ENCODE data around the gene TUFT1. TPM values are rescaled to one million over a fixed set of nuclear protein-coding genes. Genes with fewer than 3 reads are reported as not detected.

The TUFT1 gene
- total RNA-seq, 1 donor from 2014 or later, result 3.6 TPM

DNA sequence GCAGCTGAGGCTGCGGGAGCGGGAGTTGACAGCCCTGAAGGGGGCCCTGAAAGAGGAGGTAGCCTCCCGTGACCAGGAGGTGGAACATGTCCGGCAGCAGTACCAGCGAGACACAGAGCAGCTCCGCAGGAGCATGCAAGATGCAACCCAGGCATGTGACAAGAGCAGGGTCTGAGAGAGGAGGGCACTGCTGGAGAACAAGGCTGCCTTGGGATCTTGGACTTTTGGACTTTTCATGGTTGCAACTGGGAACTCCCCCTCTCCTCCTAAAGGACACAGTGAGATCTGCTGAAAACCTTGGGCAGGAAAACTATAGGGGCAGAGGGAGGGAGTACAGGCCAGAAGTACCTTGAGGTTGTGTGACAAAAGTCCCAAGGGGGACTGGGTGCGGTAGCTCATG, 15.4 kb upstream of the TUFT1 start:
- Histone ChIP-seq H3K27ac (replicated peaks) (no peak overlapping the region), H3K27me3 (ENCODE audit: low read depth) (no peaks in the 10 kb centered on the region), H3K36me3 (no peaks in the 10 kb centered on the region), H3K4me3 (no peak overlapping the region), H3K4me1 (no peaks in the 10 kb centered on the region), H3K9me3 (replicated peaks) (no peaks in the 10 kb centered on the region)
- TF ChIP-seq, protein P1, sequence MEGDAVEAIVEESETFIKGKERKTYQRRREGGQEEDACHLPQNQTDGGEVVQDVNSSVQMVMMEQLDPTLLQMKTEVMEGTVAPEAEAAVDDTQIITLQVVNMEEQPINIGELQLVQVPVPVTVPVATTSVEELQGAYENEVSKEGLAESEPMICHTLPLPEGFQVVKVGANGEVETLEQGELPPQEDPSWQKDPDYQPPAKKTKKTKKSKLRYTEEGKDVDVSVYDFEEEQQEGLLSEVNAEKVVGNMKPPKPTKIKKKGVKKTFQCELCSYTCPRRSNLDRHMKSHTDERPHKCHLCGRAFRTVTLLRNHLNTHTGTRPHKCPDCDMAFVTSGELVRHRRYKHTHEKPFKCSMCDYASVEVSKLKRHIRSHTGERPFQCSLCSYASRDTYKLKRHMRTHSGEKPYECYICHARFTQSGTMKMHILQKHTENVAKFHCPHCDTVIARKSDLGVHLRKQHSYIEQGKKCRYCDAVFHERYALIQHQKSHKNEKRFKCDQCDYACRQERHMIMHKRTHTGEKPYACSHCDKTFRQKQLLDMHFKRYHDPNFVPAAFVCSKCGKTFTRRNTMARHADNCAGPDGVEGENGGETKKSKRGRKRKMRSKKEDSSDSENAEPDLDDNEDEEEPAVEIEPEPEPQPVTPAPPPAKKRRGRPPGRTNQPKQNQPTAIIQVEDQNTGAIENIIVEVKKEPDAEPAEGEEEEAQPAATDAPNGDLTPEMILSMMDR (IDR thresholded peaks at IDR 0.05; ENCODE audit: borderline replicate concordance), result no peak
- no peak for DNase-seq
- intact Hi-C loops (cut with micrococcal nuclease), result no loop called here

DNA sequence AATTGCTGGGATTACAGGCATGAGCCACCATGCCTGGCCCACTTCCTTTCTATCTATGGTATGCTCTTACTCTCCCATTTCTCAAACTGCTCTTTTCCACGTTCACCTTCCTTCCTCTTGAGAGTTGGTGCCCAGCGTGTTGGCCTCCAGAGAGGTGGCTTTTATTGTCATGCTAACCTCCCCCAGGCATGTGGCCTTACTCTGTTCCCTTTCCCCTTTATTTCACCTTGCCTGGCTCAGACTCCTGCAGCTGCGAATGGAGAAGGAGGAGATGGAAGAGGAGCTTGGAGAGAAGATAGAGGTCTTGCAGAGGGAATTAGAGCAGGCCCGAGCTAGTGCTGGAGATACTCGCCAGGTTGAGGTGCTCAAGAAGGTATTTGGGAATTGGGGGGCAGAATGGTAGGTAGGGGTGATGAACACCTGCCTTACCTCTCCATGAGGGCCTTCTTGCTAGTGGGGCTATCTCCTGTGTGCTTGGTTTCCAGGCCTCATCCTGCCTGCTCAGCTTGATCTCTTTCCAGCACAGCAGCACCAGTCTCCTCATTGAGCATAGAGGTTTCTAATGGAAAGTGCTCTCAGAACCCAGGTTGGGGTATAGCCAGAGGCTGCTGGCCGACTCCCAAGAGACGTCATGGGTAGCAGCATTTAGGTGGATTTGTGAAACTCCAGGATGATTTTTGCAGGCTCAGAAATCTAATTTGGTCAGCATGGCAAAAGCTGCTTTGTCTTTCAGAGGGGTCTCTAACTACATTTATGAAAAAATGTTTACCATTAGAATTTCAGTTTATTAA, 13.2 kb upstream of the TUFT1 start:
- DNase-seq, result no peak
- H3K4me1 ChIP-seq, result no peaks in the 10 kb centered on the region
- no peak overlapping the region for H3K27ac ChIP-seq (replicated peaks)
- H3K4me3 ChIP-seq, result no peak overlapping the region
- TF ChIP-seq, protein P1 (IDR thresholded peaks at IDR 0.05; ENCODE audit: borderline replicate concordance), result no peak
- H3K9me3 ChIP-seq (replicated peaks), result no peaks in the 10 kb centered on the region
- H3K27me3 ChIP-seq (ENCODE audit: low read depth), result no peaks in the 10 kb centered on the region
- intact Hi-C loops (cut with micrococcal nuclease), result no loop called here
- no peaks in the 10 kb centered on the region for H3K36me3 ChIP-seq

DNA sequence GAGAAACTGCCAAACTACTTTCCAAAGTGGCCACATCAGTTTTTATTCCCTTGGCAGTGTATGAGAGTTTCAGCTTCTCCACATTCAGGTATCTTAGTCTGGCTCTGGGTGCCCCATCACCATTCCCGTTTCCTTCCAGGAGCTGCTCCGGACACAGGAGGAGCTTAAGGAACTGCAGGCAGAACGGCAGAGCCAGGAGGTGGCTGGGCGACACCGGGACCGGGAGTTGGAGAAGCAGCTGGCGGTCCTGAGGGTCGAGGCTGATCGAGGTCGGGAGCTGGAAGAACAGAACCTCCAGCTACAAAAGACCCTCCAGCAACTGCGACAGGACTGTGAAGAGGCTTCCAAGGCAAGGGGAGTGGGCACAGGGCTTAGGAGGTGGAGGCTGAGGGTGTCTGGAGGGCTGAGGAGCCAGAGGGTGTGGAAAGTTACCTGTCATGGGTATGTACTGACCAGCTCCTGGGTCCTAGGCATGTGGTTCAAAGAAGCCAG, 10.9 kb upstream of the TUFT1 start:
- Histone ChIP-seq H3K36me3 (no peaks in the 10 kb centered on the region), H3K4me1 (no peaks in the 10 kb centered on the region), H3K9me3 (replicated peaks) (no peaks in the 10 kb centered on the region), H3K27me3 (ENCODE audit: low read depth) (no peaks in the 10 kb centered on the region), H3K4me3 (no peak overlapping the region), H3K27ac (replicated peaks) (no peak overlapping the region)
- TF ChIP-seq, protein P1 (IDR thresholded peaks at IDR 0.05; ENCODE audit: borderline replicate concordance), result no peak
- intact Hi-C loops (cut with micrococcal nuclease), result no loop called here
- no peak for DNase-seq

DNA sequence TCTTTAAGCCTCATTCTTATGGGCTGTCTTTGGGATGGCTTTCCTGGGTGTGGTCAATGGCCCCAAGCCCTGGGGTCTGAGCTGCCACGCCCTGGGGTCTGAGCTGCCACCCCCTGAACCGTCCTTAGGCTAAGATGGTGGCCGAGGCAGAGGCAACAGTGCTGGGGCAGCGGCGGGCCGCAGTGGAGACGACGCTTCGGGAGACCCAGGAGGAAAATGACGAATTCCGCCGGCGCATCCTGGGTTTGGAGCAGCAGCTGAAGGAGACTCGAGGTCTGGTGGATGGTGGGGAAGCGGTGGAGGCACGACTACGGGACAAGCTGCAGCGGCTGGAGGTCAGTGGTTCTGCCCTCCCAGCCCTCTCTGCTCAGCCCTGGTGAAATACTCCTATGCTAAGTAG, 10.3 kb upstream of the TUFT1 start:
- Histone ChIP-seq H3K9me3 (replicated peaks) (no peaks in the 10 kb centered on the region), H3K4me1 (no peaks in the 10 kb centered on the region), H3K36me3 (no peaks in the 10 kb centered on the region), H3K27ac (replicated peaks) (no peak overlapping the region), H3K27me3 (ENCODE audit: low read depth) (no peaks in the 10 kb centered on the region), H3K4me3 (no peak overlapping the region)
- intact Hi-C loops (cut with micrococcal nuclease), result loop anchor here (10.0 kb wide), 2 partner anchors 85 to 205 kb away; no protein-coding TSS in a partner anchor
- DNase-seq, result no peak
- TF ChIP-seq, protein P1 (IDR thresholded peaks at IDR 0.05; ENCODE audit: borderline replicate concordance), result no peak

DNA sequence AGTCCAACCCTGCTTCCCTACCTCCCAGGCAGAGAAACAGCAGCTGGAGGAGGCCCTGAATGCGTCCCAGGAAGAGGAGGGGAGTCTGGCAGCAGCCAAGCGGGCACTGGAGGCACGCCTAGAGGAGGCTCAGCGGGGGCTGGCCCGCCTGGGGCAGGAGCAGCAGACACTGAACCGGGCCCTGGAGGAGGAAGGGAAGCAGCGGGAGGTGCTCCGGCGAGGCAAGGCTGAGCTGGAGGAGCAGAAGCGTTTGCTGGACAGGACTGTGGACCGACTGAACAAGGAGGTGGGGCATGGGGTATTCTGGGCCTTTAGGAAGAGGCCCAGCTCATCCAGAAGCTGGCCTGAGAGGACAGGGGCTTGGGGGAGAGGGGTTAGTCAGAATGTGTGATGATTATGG, 9.6 kb upstream of the TUFT1 start:
- intact Hi-C loops (cut with micrococcal nuclease), result loop anchor here (10.0 kb wide), 2 partner anchors 86 to 204 kb away; no protein-coding TSS in a partner anchor
- no peaks in the 10 kb centered on the region for H3K36me3 ChIP-seq
- H3K4me3 ChIP-seq, result no peak overlapping the region
- H3K4me1 ChIP-seq, result no peaks in the 10 kb centered on the region
- H3K27ac ChIP-seq (replicated peaks), result no peak overlapping the region
- H3K9me3 ChIP-seq (replicated peaks), result no peaks in the 10 kb centered on the region
- TF ChIP-seq, protein P1 (IDR thresholded peaks at IDR 0.05; ENCODE audit: borderline replicate concordance), result no peak
- DNase-seq, result no peak
- H3K27me3 ChIP-seq (ENCODE audit: low read depth), result no peaks in the 10 kb centered on the region
